Pulmonary artery endothelial cell (primary cell): ENCODE results near the gene TXNL4B. TPM values are rescaled to one million over a fixed set of nuclear protein-coding genes. Genes with fewer than 3 reads are reported as not detected.

Experiments used
- total RNA-seq: library from RNA; depleted of rRNA; stranded (reverse); fragments of >200 nt; gene quantifications from 2 replicates; pipeline ENCODE4 v1.2.3, GENCODE V29; 2014

The TXNL4B gene
- total RNA-seq, 1 donor from 2014 or later: 4.0 TPM

Other genes starting within 250 kb of the TXNL4B start
- gene ATXN1L, start 247.6 kb downstream of the TXNL4B start, total RNA-seq: 14.1 and 17.0 TPM in 2 replicates
- gene ZNF821, start 209.4 kb downstream of the TXNL4B start, total RNA-seq: 4.7 and 5.2 TPM in 2 replicates
- gene IST1, start 198.1 kb downstream of the TXNL4B start, total RNA-seq: 136 and 207 TPM in 2 replicates
- gene PKD1L3, start 93.2 kb downstream of the TXNL4B start, total RNA-seq: not detected in 2 replicates
- gene DHODH, start 84.9 kb downstream of the TXNL4B start, total RNA-seq: 6.0 and 6.9 TPM in 2 replicates
- gene HP, start 39.1 kb downstream of the TXNL4B start, total RNA-seq: not detected in 2 replicates
- not detected in 2 replicates for gene HPR, start 30.4 kb downstream of the TXNL4B start, total RNA-seq
- 96.2 and 125 TPM in 2 replicates for gene DHX38, start 227 bp upstream of the TXNL4B start, total RNA-seq
- 0.21 and 0.33 TPM in 2 replicates for gene PMFBP1, start 78.5 kb upstream of the TXNL4B start, total RNA-seq